ENCODE results near the gene ADARB2. TPM values are rescaled to one million over a fixed set of nuclear protein-coding genes. Genes with fewer than 3 reads are reported as not detected.

ADARB2 gene
- total RNA-seq, 4 donors from 2014 or later = 1.3 to 5.4 (median 1.8) TPM

GRCh38 chr10:1188558-1189135 lies 548.7 kb downstream of the ADARB2 start:
- ATAC-seq = no peak
- Histone ChIP-seq H3K27ac (peak overlapping the region in 3 of 4 donors; percentile 41 to 50 (median 49)), H3K9me3 (no peaks in the 10 kb centered on the region), H3K4me1 (no peaks in the 10 kb centered on the region), H3K36me3 (no peaks in the 10 kb centered on the region), H3K4me3 (no peak overlapping the region), H3K27me3 (peaks cover 31% of the 10 kb centered on the region)
- WGBS, 2 donors (ENCODE audit: low coverage in 1 of 2) = 65 to 82% methylated on average over 2 to 9 of the region's 14 CpGs
- TF ChIP-seq POLR2AphosphoS5 (IDR thresholded peaks at IDR 0.05) (no peak), CTCF (IDR thresholded peaks at IDR 0.05) (no peak), EP300 (IDR thresholded peaks at IDR 0.05) (no peak), POLR2A (IDR thresholded peaks at IDR 0.05) (no peak)

- 66 to 73% methylated on average over 6 of the region's 11 CpGs for WGBS, 2 donors (ENCODE audit: low coverage in 1 of 2)
- H3K27ac ChIP-seq = peak overlapping the region in 3 of 4 donors; percentile 31 to 66 (median 61)
- no peak for ATAC-seq
- no peak overlapping the region for H3K4me3 ChIP-seq
- H3K36me3 ChIP-seq = no peaks in the 10 kb centered on the region
- no peaks in the 10 kb centered on the region for H3K4me1 ChIP-seq
- peaks cover 38% of the 10 kb centered on the region for H3K27me3 ChIP-seq
- H3K9me3 ChIP-seq = no peaks in the 10 kb centered on the region
- TF ChIP-seq CTCF (IDR thresholded peaks at IDR 0.05) (no peak), POLR2A (IDR thresholded peaks at IDR 0.05) (no peak), EP300 (IDR thresholded peaks at IDR 0.05) (no peak), POLR2AphosphoS5 (IDR thresholded peaks at IDR 0.05) (peak; percentile 25)
Measured at GRCh38 chr10:1187855-1188557, 549.3 kb downstream of the ADARB2 start.

- Histone ChIP-seq H3K4me3 (no peak overlapping the region), H3K27ac (peak overlapping the region in 3 of 4 donors; percentile 31 to 66 (median 61)), H3K27me3 (peaks cover 42% of the 10 kb centered on the region), H3K4me1 (no peaks in the 10 kb centered on the region), H3K9me3 (no peaks in the 10 kb centered on the region), H3K36me3 (no peaks in the 10 kb centered on the region)
- 76 to 95% methylated on average over 5 to 8 of the region's 29 CpGs for WGBS, 2 donors (ENCODE audit: low coverage in 1 of 2)
- ATAC-seq = no peak
- TF ChIP-seq EP300 (IDR thresholded peaks at IDR 0.05) = no peak
- no peak for TF ChIP-seq CTCF (IDR thresholded peaks at IDR 0.05)
- TF ChIP-seq POLR2AphosphoS5 (IDR thresholded peaks at IDR 0.05) = no peak
- TF ChIP-seq POLR2A (IDR thresholded peaks at IDR 0.05) = no peak
Measured at GRCh38 chr10:1187151-1187854, 550.0 kb downstream of the ADARB2 start.

GRCh38 chr10:1186683-1186990 lies 550.7 kb downstream of the ADARB2 start:
- no peak for ATAC-seq
- Histone ChIP-seq H3K4me1 (no peaks in the 10 kb centered on the region), H3K27ac (no peak overlapping the region), H3K9me3 (no peaks in the 10 kb centered on the region), H3K36me3 (no peaks in the 10 kb centered on the region), H3K27me3 (peaks cover 42% of the 10 kb centered on the region), H3K4me3 (no peak overlapping the region)
- no CpG with 5 or more reads among the region's 7 CpGs for WGBS, 2 donors (ENCODE audit: low coverage in 1 of 2)
- TF ChIP-seq POLR2A (IDR thresholded peaks at IDR 0.05) (no peak), CTCF (IDR thresholded peaks at IDR 0.05) (no peak), EP300 (IDR thresholded peaks at IDR 0.05) (no peak), POLR2AphosphoS5 (IDR thresholded peaks at IDR 0.05) (no peak)
